ENCODE data around the gene MEI4.

DNA sequence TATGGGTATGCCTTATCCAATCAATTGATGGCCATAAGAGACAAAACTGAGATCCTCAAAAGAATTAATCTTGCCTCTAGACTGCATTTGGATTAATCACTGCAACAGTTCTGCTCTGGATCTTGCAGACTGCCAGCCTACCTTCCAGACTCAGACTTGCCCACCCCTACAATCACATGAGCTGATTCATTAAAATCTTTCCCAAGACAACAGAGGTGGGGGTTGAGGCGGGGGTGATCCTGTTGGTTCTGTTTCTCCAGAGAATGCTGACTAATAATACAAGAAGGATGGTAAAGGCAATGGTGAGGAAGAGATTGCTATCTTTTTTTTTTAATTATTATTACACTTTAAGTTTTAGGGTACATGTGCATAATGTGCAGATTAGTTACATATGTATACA, 43.7 kb upstream of the MEI4 start:
- TF ChIP-seq, protein P1, sequence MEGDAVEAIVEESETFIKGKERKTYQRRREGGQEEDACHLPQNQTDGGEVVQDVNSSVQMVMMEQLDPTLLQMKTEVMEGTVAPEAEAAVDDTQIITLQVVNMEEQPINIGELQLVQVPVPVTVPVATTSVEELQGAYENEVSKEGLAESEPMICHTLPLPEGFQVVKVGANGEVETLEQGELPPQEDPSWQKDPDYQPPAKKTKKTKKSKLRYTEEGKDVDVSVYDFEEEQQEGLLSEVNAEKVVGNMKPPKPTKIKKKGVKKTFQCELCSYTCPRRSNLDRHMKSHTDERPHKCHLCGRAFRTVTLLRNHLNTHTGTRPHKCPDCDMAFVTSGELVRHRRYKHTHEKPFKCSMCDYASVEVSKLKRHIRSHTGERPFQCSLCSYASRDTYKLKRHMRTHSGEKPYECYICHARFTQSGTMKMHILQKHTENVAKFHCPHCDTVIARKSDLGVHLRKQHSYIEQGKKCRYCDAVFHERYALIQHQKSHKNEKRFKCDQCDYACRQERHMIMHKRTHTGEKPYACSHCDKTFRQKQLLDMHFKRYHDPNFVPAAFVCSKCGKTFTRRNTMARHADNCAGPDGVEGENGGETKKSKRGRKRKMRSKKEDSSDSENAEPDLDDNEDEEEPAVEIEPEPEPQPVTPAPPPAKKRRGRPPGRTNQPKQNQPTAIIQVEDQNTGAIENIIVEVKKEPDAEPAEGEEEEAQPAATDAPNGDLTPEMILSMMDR (IDR thresholded peaks at IDR 0.05; ENCODE audit: low read length) = no peak
- TF ChIP-seq EZH2 (IDR thresholded peaks at IDR 0.05; ENCODE audit: borderline replicate concordance, low read length) = no peak

Measured in OCI-LY1 (cell line).